Neural progenitor cell (in vitro differentiated cells): ENCODE results near the gene SIL1.

Experiments
- EZH2 ChIP-seq: fragments of 200-600 bp; sonication (generic); IDR thresholded peaks from 2 replicates; pipeline ENCODE4 v1.6.1; 2017; ENCODE audit warnings: antibody characterized with exemption, mild to moderate bottlenecking, moderate library complexity
- EZH2phosphoT487 ChIP-seq: fragments of 200-600 bp; sonication (generic); IDR thresholded peaks from 2 replicates; pipeline ENCODE4 v1.6.1; 2017; ENCODE audit warnings: antibody characterized with exemption
- TF ChIP-seq, protein P1 (sequence below): fragments of 200-600 bp; sonication (generic); IDR thresholded peaks from 2 replicates; pipeline ENCODE4 v1.5.1; 2017; ENCODE audit warnings: antibody characterized with exemption, mild to moderate bottlenecking

DNA sequence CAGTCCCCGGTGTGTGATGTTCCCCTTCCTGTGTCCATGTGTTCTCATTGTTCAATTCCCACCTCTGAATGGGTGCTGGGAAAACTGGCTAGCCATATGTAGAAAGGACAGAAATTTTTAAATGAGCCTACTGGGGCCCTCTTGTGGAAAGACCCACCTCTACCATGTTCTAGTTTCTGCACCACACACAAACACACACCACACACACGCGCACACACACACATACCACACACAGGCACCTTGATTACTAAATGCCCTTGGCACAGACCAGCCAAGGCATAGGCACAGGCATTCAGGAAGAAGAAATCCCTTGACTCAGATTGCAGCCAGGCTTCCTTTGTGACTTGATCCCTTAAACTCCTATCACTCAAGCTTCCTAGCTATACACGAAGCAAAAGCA lies 60.5 kb downstream of the SIL1 start:
- TF ChIP-seq, protein P1, sequence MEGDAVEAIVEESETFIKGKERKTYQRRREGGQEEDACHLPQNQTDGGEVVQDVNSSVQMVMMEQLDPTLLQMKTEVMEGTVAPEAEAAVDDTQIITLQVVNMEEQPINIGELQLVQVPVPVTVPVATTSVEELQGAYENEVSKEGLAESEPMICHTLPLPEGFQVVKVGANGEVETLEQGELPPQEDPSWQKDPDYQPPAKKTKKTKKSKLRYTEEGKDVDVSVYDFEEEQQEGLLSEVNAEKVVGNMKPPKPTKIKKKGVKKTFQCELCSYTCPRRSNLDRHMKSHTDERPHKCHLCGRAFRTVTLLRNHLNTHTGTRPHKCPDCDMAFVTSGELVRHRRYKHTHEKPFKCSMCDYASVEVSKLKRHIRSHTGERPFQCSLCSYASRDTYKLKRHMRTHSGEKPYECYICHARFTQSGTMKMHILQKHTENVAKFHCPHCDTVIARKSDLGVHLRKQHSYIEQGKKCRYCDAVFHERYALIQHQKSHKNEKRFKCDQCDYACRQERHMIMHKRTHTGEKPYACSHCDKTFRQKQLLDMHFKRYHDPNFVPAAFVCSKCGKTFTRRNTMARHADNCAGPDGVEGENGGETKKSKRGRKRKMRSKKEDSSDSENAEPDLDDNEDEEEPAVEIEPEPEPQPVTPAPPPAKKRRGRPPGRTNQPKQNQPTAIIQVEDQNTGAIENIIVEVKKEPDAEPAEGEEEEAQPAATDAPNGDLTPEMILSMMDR, result peak; percentile 51
- TF ChIP-seq EZH2, result no peak
- no peak for TF ChIP-seq EZH2phosphoT487
